ENCODE data around the gene ITGAX. TPM values are rescaled to one million over a fixed set of nuclear protein-coding genes. Genes with fewer than 3 reads are reported as not detected.

Gene ITGAX
- total RNA-seq, 1 experiment from 2014 or later = not detected

DNA sequence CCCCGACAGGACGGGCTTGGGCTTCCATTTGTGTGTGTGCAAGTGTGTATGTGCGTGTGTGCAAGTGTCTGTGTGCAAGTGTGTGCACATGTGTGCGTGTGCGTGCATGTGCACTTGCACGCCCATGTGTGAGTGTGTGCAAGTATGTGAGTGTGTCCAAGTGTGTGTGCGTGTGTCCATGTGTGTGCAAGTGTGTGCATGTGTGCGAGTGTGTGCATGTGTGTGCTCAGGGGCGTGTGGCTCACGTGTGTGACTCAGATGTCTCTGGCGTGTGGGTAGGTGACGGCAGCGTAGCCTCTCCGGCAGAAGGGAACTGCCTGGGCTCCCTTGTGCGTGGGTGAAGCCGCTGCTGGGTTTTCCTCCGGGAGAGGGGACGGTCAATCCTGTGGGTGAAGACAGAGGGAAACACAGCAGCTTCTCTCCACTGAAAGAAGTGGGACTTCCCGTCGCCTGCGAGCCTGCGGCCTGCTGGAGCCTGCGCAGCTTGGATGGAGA lies 23.1 kb upstream of the ITGAX start:
- no peak overlapping the region for H3K4me3 ChIP-seq (ENCODE audit: low read length)
- intact Hi-C loops (cut with micrococcal nuclease) = no loop called here
- no peak for TF ChIP-seq EZH2 (IDR thresholded peaks at IDR 0.05; ENCODE audit: low read length, unreplicated experiment)
- no peak for TF ChIP-seq EZH2phosphoT487 (IDR thresholded peaks at IDR 0.05; ENCODE audit: borderline replicate concordance, low read length)
- TF ChIP-seq, protein P1, sequence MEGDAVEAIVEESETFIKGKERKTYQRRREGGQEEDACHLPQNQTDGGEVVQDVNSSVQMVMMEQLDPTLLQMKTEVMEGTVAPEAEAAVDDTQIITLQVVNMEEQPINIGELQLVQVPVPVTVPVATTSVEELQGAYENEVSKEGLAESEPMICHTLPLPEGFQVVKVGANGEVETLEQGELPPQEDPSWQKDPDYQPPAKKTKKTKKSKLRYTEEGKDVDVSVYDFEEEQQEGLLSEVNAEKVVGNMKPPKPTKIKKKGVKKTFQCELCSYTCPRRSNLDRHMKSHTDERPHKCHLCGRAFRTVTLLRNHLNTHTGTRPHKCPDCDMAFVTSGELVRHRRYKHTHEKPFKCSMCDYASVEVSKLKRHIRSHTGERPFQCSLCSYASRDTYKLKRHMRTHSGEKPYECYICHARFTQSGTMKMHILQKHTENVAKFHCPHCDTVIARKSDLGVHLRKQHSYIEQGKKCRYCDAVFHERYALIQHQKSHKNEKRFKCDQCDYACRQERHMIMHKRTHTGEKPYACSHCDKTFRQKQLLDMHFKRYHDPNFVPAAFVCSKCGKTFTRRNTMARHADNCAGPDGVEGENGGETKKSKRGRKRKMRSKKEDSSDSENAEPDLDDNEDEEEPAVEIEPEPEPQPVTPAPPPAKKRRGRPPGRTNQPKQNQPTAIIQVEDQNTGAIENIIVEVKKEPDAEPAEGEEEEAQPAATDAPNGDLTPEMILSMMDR (conservative IDR thresholded peaks at IDR 0.05; ENCODE audit: low read depth, low read length) = no peak
- no peak for ATAC-seq
- peaks cover 43% of the 10 kb centered on the region for H3K27me3 ChIP-seq (ENCODE audit: low read length)
- H2AFZ ChIP-seq (ENCODE audit: low read length) = no peak overlapping the region
- no peaks in the 10 kb centered on the region for H3K4me1 ChIP-seq (ENCODE audit: insufficient read depth, low read length)
- no peak for DNase-seq
- H3K36me3 ChIP-seq (ENCODE audit: low read depth, low read length) = no peaks in the 10 kb centered on the region
- no peak overlapping the region for H3K9ac ChIP-seq (ENCODE audit: low read length)
- H3F3A ChIP-seq (ENCODE audit: low read length, unreplicated experiment) = no peaks in the 10 kb centered on the region
- ChIA-PET POLR2A (ENCODE audit: unreplicated experiment) (no interaction called here), CTCF (no interaction called here)
- H3K4me2 ChIP-seq (ENCODE audit: low read length) = no peak overlapping the region
- H3K9me3 ChIP-seq (ENCODE audit: low read length) = no peaks in the 10 kb centered on the region
- no peak overlapping the region for H3K27ac ChIP-seq (ENCODE audit: low read length)
- H3K9me2 ChIP-seq (replicated peaks; ENCODE audit: low read length) = no peaks in the 10 kb centered on the region
- no TSS peak for BruUV-seq (replicated peaks)
- H3K79me2 ChIP-seq (ENCODE audit: low read length) = no peaks in the 10 kb centered on the region
- no peaks in the 10 kb centered on the region for H4K20me1 ChIP-seq (ENCODE audit: low read length)

DNA sequence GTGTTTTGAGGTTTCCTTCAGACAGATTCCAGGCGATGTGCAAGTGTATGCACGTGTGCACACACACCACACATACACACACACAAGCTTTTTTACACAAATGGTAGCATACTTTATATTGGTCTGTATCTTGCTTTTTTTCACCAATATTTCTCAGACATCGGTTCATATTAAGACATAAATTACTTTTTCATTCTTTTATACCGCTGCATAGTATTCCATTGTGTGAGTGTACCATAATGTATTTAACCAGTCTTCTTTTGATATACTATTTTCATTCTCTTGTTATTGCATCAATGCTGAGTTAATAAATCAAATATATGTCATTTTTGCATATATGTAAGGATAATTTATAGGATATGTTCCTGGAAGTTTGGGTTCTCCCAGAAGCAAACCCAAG lies 22.4 kb upstream of the ITGAX start:
- no peaks in the 10 kb centered on the region for H3K4me1 ChIP-seq (ENCODE audit: insufficient read depth, low read length)
- no peak overlapping the region for H3K4me3 ChIP-seq (ENCODE audit: low read length)
- no peak overlapping the region for H3K27ac ChIP-seq (ENCODE audit: low read length)
- ChIA-PET POLR2A (ENCODE audit: unreplicated experiment) (no interaction called here), CTCF (no interaction called here)
- H3K79me2 ChIP-seq (ENCODE audit: low read length) = no peaks in the 10 kb centered on the region
- no peak for TF ChIP-seq EZH2 (IDR thresholded peaks at IDR 0.05; ENCODE audit: low read length, unreplicated experiment)
- TF ChIP-seq, protein P1 (conservative IDR thresholded peaks at IDR 0.05; ENCODE audit: low read depth, low read length) = no peak
- TF ChIP-seq EZH2phosphoT487 (IDR thresholded peaks at IDR 0.05; ENCODE audit: borderline replicate concordance, low read length) = no peak
- intact Hi-C loops (cut with micrococcal nuclease) = no loop called here
- no peaks in the 10 kb centered on the region for H3K36me3 ChIP-seq (ENCODE audit: low read depth, low read length)
- BruUV-seq (replicated peaks) = no TSS peak
- H3K9me3 ChIP-seq (ENCODE audit: low read length) = no peaks in the 10 kb centered on the region
- no peaks in the 10 kb centered on the region for H3F3A ChIP-seq (ENCODE audit: low read length, unreplicated experiment)
- no peak overlapping the region for H3K9ac ChIP-seq (ENCODE audit: low read length)
- DNase-seq (no peak), ATAC-seq (no peak)
- peaks cover 50% of the 10 kb centered on the region for H3K27me3 ChIP-seq (ENCODE audit: low read length)
- H4K20me1 ChIP-seq (ENCODE audit: low read length) = no peaks in the 10 kb centered on the region
- H2AFZ ChIP-seq (ENCODE audit: low read length) = no peak overlapping the region
- H3K9me2 ChIP-seq (replicated peaks; ENCODE audit: low read length) = no peaks in the 10 kb centered on the region
- H3K4me2 ChIP-seq (ENCODE audit: low read length) = no peak overlapping the region

DNA sequence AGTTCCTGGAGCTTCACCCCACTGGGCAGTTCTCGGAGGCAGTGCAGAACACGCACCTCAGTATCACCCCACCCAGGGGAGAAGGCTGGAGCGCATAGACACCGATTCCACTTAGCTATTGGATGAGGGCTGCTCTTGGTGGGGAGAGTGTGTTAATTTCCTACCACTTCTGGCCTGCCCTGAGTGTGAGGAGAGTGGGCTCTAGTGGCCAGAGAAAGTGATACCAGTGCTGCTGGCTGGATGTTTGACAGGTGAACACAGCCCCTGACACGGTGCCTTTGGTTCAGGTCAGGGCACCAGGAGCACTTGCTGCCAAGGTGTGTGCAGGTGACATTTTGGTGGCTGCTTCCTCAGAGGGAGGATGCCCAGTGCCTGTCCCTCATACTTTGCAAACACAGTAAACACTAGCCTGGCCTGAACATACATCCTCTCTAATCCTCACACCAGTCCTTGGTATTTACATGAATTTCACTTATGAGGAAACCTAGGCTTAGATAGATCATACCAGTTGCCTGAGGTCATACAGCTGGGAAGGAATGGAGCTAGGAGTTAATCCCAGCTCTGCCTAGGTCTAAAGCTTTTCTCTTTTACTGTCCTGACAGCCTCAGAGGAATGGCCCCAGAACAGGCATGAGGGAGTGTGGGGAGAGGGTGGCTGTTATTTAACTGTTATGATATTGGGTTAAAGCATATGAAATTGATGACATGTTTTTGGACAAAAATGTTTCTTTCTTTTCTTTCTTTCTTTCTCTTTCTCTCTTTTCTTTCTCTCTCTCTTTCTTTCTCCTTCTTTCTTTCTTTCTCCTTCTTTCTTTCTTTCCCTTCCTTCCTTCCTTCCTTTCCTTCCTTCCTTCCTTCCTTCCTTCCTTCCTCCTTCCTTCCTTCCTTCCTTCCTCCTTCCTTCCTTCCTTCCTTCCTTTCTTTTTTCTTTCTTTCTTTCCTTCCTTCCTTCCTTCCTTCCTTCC lies 21.0 kb upstream of the ITGAX start:
- Histone ChIP-seq H3K9ac (ENCODE audit: low read length) (no peak overlapping the region), H3K36me3 (ENCODE audit: low read depth, low read length) (no peaks in the 10 kb centered on the region), H3K9me3 (ENCODE audit: low read length) (no peaks in the 10 kb centered on the region), H3K4me2 (ENCODE audit: low read length) (no peak overlapping the region), H3K4me3 (ENCODE audit: low read length) (no peak overlapping the region), H3K9me2 (replicated peaks; ENCODE audit: low read length) (no peaks in the 10 kb centered on the region), H3K4me1 (ENCODE audit: insufficient read depth, low read length) (no peaks in the 10 kb centered on the region), H4K20me1 (ENCODE audit: low read length) (no peaks in the 10 kb centered on the region), H3K27me3 (ENCODE audit: low read length) (peaks cover 51% of the 10 kb centered on the region), H3K27ac (ENCODE audit: low read length) (no peak overlapping the region), H3K79me2 (ENCODE audit: low read length) (no peaks in the 10 kb centered on the region), H2AFZ (ENCODE audit: low read length) (no peak overlapping the region), H3F3A (ENCODE audit: low read length, unreplicated experiment) (no peaks in the 10 kb centered on the region)
- peak; percentile 64 for ATAC-seq
- DNase-seq = peak; percentile 29
- no TSS peak for BruUV-seq (replicated peaks)
- TF ChIP-seq EZH2 (IDR thresholded peaks at IDR 0.05; ENCODE audit: low read length, unreplicated experiment) (no peak), EZH2phosphoT487 (IDR thresholded peaks at IDR 0.05; ENCODE audit: borderline replicate concordance, low read length) (no peak)
- TF ChIP-seq, protein P1 (conservative IDR thresholded peaks at IDR 0.05; ENCODE audit: low read depth, low read length) = peak; percentile 42
- CTCF ChIA-PET = interaction anchor here (0.6 kb wide), 2 partner anchors 22 to 535 kb away, joined by 3 to 4 read pairs; no protein-coding TSS in a partner anchor
- POLR2A ChIA-PET (ENCODE audit: unreplicated experiment) = no interaction called here
- intact Hi-C loops (cut with micrococcal nuclease) = no loop called here
